LNCaP clone FGC (cell line): ENCODE results near the gene MZT1.

Experiments used
- DNase-seq: peaks from one replicate; pipeline ENCODE4 v3.0.0-alpha.2; 2011; ENCODE audit warnings: low read depth
- H3K4me3 ChIP-seq: 2 replicates; pipeline ENCODE4 v1.5.1; 2011; ENCODE audit warnings: mild to moderate bottlenecking, low read depth, low read length, control low read depth
- CTCF ChIP-seq: IDR thresholded peaks from 2 replicates; pipeline ENCODE4 v1.5.1; 2012; ENCODE audit warnings: mild to moderate bottlenecking; ENCODE audit not compliant: control insufficient read depth, insufficient read depth; ENCODE audit errors: extremely low read depth

MZT1 gene

GRCh38 chr13:72716776-72717175, 10.7 kb downstream of the MZT1 start:
- H3K4me3 ChIP-seq, result no peak overlapping the region
- no peak for TF ChIP-seq CTCF
- no peak for DNase-seq

GRCh38 chr13:72700509-72700908, 26.9 kb downstream of the MZT1 start:
- DNase-seq, result no peak
- no peak overlapping the region for H3K4me3 ChIP-seq
- no peak for TF ChIP-seq CTCF

GRCh38 chr13:72698164-72698563, 29.3 kb downstream of the MZT1 start:
- TF ChIP-seq CTCF, result no peak
- no peak for DNase-seq
- no peak overlapping the region for H3K4me3 ChIP-seq

GRCh38 chr13:72696579-72696978, 30.9 kb downstream of the MZT1 start:
- no peak for TF ChIP-seq CTCF
- no peak overlapping the region for H3K4me3 ChIP-seq
- no peak for DNase-seq

GRCh38 chr13:72694314-72694713, 33.1 kb downstream of the MZT1 start:
- no peak for TF ChIP-seq CTCF
- DNase-seq, result no peak
- H3K4me3 ChIP-seq, result no peak overlapping the region

- DNase-seq, result no peak
- TF ChIP-seq CTCF, result no peak
- H3K4me3 ChIP-seq, result no peak overlapping the region
These were observed 33.6 kb downstream of the MZT1 start for GRCh38 chr13:72693832-72694231.

DNA sequence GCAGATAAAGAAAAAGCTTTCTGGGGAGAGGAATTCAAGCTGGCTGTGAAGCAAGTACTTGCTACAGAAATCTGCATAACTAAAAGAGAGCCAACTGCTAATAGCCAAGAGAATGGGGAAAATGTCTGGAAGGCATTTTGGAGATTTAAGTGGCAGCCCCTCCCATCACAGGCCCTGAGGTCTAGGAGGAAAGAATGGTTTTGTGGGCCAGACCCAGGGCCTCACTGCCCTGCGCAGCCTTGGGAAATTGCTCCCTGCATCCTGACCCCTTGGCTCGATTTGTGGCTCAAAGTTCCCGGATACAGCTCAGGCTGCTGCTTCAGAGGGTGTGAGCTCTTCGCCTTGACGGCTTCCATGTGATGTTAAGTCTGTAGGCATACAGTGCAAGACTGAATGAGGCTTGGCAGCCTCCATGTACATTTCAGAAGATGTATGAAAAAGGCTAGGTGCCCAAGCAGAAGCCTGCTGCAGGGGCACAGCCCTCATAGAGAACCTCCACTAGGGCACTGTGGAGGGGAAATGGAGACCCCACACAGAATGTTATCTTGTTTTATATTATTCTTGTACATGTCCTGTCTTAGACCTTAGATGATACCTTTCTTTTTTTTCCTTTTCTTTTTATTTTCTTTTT, 34.4 kb downstream of the MZT1 start:
- no peak for TF ChIP-seq CTCF
- DNase-seq, result no peak
- H3K4me3 ChIP-seq, result no peak overlapping the region
